H1 (cell line): Measurements from ENCODE around the gene EIF4EBP3. TPM values are rescaled to one million over a fixed set of nuclear protein-coding genes. Genes with fewer than 3 reads are reported as not detected.

Experiments
- BCL11A ChIP-seq, 2 experiments: IDR thresholded peaks; one replicate each; pipeline ENCODE4 v1.6.1; 2011; ENCODE audit warnings: low read depth in 2 of 2, low read length in 2 of 2, mild to moderate bottlenecking in 2 of 2
- CHD7 ChIP-seq: fragments of 300-600 bp; sonication (generic); IDR thresholded peaks from 2 replicates; pipeline ENCODE4 v1.7.1; 2012; ENCODE audit warnings: low read length, moderate library complexity, mild to moderate bottlenecking, inconsistent platforms; ENCODE audit not compliant: insufficient replicate concordance
- EGR1 ChIP-seq: IDR thresholded peaks from 2 replicates; pipeline ENCODE4 v1.6.1; 2011; ENCODE audit warnings: low read depth, low read length, borderline replicate concordance
- SUZ12 ChIP-seq: fragments of 200-600 bp; sonication (generic); IDR thresholded peaks from 2 replicates; pipeline ENCODE4 v1.6.1; 2012; ENCODE audit warnings: mild to moderate bottlenecking, inconsistent platforms, low read length, moderate library complexity, mixed read lengths
- polyA plus RNA-seq, 7 experiments: library from polyadenylated mRNA; depleted of rRNA in 3 of 7; stranded (reverse) in 5 of 7; unstranded in 2 of 7; fragments of >200 nt in 5 of 7; fragments of 200-250 nt in 2 of 7; gene quantifications; 1 replicate in 5 of 7; 2 replicates in 1 of 7; 4 replicates in 1 of 7; pipeline versions ENCODE4 v1.2.1 to v1.2.3, GENCODE V29; 2011 to 2013; ENCODE audit warnings: missing spikeins in 2 of 7, mixed read lengths in 2 of 7
- total RNA-seq: library from RNA; stranded (reverse); fragmentation: NEBNext Ultra II Directional; extraction: Animal tissue kit (Norgen Biotek cat#: 25700); gene quantifications from 2 replicates; pipeline ENCODE4 v1.2.1, GENCODE V29; 2021

The EIF4EBP3 gene
- total and polyA plus RNA-seq, 2 of the 8 experiments (the other 6 are each of a cell fraction or from before 2014, with no cell fraction given) = 11.1 to 11.7 TPM

- TF ChIP-seq CHD7 (no peak), BCL11A (IDR thresholded peaks at IDR 0.05; ENCODE audit: low read depth in 2 of 2, low read length in 2 of 2) (no peak), EGR1 (no peak), SUZ12 (no peak)
- TF ChIP-seq, all 59 proteins: peak for 0
These were observed 10.5 kb downstream of the EIF4EBP3 start (continued) for GRCh38 chr5:140557965-140558364.
